HepG2 (cell line): Measurements from ENCODE around the gene CABP4. TPM values are rescaled to one million over a fixed set of nuclear protein-coding genes. Genes with fewer than 3 reads are reported as not detected.

Experiments
- ASH2L ChIP-seq: fragments of 300-600, 200-600 bp; sonication (generic); IDR thresholded peaks from 2 replicates; pipeline ENCODE4 v1.7.0; 2017; ENCODE audit warnings: low read depth, mild to moderate bottlenecking, moderate library complexity, mixed read lengths, low read length; ENCODE audit not compliant: insufficient read length
- CBX5 ChIP-seq: sonication (generic); formaldehyde crosslinking; IDR thresholded peaks from 2 replicates; pipeline ENCODE4 v1.4.0; 2020; ENCODE audit warnings: missing genetic modification reagents, borderline replicate concordance
- ELF3 ChIP-seq: IDR thresholded peaks from 2 replicates; pipeline ENCODE4 v1.6.1; 2016; ENCODE audit warnings: missing genetic modification reagents, missing compliant biosample characterization
- EZH2 ChIP-seq: conservative IDR thresholded peaks from 2 replicates; pipeline ENCODE4 v1.6.1; 2012; ENCODE audit warnings: mild to moderate bottlenecking, low read depth, low read length, moderate library complexity
- FOSL1 ChIP-seq: sonication (generic); formaldehyde crosslinking; IDR thresholded peaks from 2 replicates; pipeline ENCODE4 v1.9.0; 2021; ENCODE audit warnings: missing genetic modification reagents, borderline replicate concordance
- HIVEP1 ChIP-seq: sonication (generic); formaldehyde crosslinking; IDR thresholded peaks from 2 replicates; pipeline ENCODE4 v1.4.0; 2020; ENCODE audit warnings: mild to moderate bottlenecking, missing genetic modification reagents
- HOXD1 ChIP-seq: sonication (generic); formaldehyde crosslinking; IDR thresholded peaks from 2 replicates; pipeline ENCODE4 v1.5.0; 2020; ENCODE audit warnings: missing genetic modification reagents
- LCORL ChIP-seq, 2 experiments: fragments of 450-650 bp in 1 of 2; sonication (generic) in 1 of 2; formaldehyde crosslinking in 1 of 2; IDR thresholded peaks; 2 replicates each; pipeline versions ENCODE4 v1.5.0 to v1.6.1; 2017 to 2020; ENCODE audit warnings: antibody characterized with exemption in 1 of 2, missing genetic modification reagents in 1 of 2
- MEIS2 ChIP-seq: sonication (generic); formaldehyde crosslinking; IDR thresholded peaks from 2 replicates; pipeline ENCODE4 v1.9.0; 2021; ENCODE audit warnings: mild to moderate bottlenecking, missing genetic modification reagents
- PPARG ChIP-seq: conservative IDR thresholded peaks from 2 replicates; pipeline ENCODE4 v1.6.1; 2016; ENCODE audit warnings: missing biosample characterization, missing genetic modification reagents
- SALL1 ChIP-seq: sonication (generic); formaldehyde crosslinking; IDR thresholded peaks from 2 replicates; pipeline ENCODE4 v1.8.0; 2022; ENCODE audit warnings: mild to moderate bottlenecking, missing genetic modification reagents
- TOPORS ChIP-seq: sonication (generic); formaldehyde crosslinking; IDR thresholded peaks from 2 replicates; pipeline ENCODE4 v1.8.0; 2023; ENCODE audit warnings: mild to moderate bottlenecking, missing genetic modification reagents
- YY1 ChIP-seq: IDR thresholded peaks from 2 replicates; pipeline ENCODE4 v1.6.1; 2011; ENCODE audit warnings: low read length, low read depth, moderate library complexity, mild to moderate bottlenecking; ENCODE audit not compliant: insufficient read depth, insufficient replicate concordance
- ZBTB21 ChIP-seq: sonication (generic); formaldehyde crosslinking; IDR thresholded peaks from 2 replicates; pipeline ENCODE4 v1.4.0; 2020; ENCODE audit warnings: missing genetic modification reagents
- ZFP62 ChIP-seq: sonication (generic); formaldehyde crosslinking; IDR thresholded peaks from 2 replicates; pipeline ENCODE4 v1.4.0; 2020; ENCODE audit warnings: missing genetic modification reagents
- ZNF101 ChIP-seq: sonication (generic); formaldehyde crosslinking; IDR thresholded peaks from 2 replicates; pipeline ENCODE4 v1.4.0; 2020; ENCODE audit warnings: mild to moderate bottlenecking, low read depth, missing genetic modification reagents, borderline replicate concordance
- ZNF253 ChIP-seq: sonication (generic); formaldehyde crosslinking; IDR thresholded peaks from 2 replicates; pipeline ENCODE4 v1.8.0; 2022; ENCODE audit warnings: mild to moderate bottlenecking, missing genetic modification reagents, borderline replicate concordance
- ZNF256 ChIP-seq: sonication (generic); formaldehyde crosslinking; conservative IDR thresholded peaks from 2 replicates; pipeline ENCODE4 v1.4.0; 2020; ENCODE audit warnings: missing genetic modification reagents
- ZNF501 ChIP-seq: sonication (generic); formaldehyde crosslinking; IDR thresholded peaks from 2 replicates; pipeline ENCODE4 v1.5.1; 2020; ENCODE audit warnings: mild to moderate bottlenecking, moderate library complexity, missing genetic modification reagents
- ZNF615 ChIP-seq: sonication (generic); formaldehyde crosslinking; IDR thresholded peaks from 2 replicates; pipeline ENCODE4 v1.5.0; 2020; ENCODE audit warnings: mild to moderate bottlenecking, missing genetic modification reagents, borderline replicate concordance
- polyA plus RNA-seq, 8 experiments: library from polyadenylated mRNA; depleted of rRNA in 3 of 8; stranded (reverse) in 7 of 8; unstranded in 1 of 8; fragments of >200 nt; fragmentation: Illumina TruSeq in 4 of 8; extraction: Trizol in 4 of 8; gene quantifications; 2 replicates each; pipeline versions ENCODE4 v1.2.1 to v1.2.3, GENCODE V29; 2011 to 2016; ENCODE audit warnings: low read depth in 4 of 8, missing spikeins in 1 of 8, mixed read lengths in 1 of 8; ENCODE audit not compliant: insufficient read depth in 1 of 8
- total RNA-seq, 5 experiments: library from RNA; depleted of rRNA; stranded (reverse); fragments of >200 nt; fragmentation: Illumina TruSeq; extraction: Trizol; gene quantifications; 2 replicates each; pipeline ENCODE4 v1.2.3, GENCODE V29; 2016; ENCODE audit warnings: low read depth in 1 of 5
- TF ChIP-seq, protein P1 (sequence below): sonication (generic); formaldehyde crosslinking; IDR thresholded peaks from 2 replicates; pipeline ENCODE4 v1.5.0; 2020; ENCODE audit warnings: missing genetic modification reagents
- TF ChIP-seq, protein P2 (sequence below): sonication (generic); formaldehyde crosslinking; conservative IDR thresholded peaks from 2 replicates; pipeline ENCODE4 v1.5.0; 2020; ENCODE audit warnings: missing genetic modification reagents
- TF ChIP-seq, protein P3 (sequence below): sonication (generic); formaldehyde crosslinking; IDR thresholded peaks from 2 replicates; pipeline ENCODE4 v1.8.0; 2022; ENCODE audit warnings: missing genetic modification reagents, mild to moderate bottlenecking, inconsistent platforms, borderline replicate concordance
- TF ChIP-seq, protein P4 (sequence below): sonication (generic); formaldehyde crosslinking; IDR thresholded peaks from 2 replicates; pipeline ENCODE4 v1.4.0; 2020; ENCODE audit warnings: missing genetic modification reagents

Gene CABP4
- total and polyA plus RNA-seq, 2 of the 13 experiments (the other 11 are each of a cell fraction or from before 2014, with no cell fraction given), result not detected

DNA sequence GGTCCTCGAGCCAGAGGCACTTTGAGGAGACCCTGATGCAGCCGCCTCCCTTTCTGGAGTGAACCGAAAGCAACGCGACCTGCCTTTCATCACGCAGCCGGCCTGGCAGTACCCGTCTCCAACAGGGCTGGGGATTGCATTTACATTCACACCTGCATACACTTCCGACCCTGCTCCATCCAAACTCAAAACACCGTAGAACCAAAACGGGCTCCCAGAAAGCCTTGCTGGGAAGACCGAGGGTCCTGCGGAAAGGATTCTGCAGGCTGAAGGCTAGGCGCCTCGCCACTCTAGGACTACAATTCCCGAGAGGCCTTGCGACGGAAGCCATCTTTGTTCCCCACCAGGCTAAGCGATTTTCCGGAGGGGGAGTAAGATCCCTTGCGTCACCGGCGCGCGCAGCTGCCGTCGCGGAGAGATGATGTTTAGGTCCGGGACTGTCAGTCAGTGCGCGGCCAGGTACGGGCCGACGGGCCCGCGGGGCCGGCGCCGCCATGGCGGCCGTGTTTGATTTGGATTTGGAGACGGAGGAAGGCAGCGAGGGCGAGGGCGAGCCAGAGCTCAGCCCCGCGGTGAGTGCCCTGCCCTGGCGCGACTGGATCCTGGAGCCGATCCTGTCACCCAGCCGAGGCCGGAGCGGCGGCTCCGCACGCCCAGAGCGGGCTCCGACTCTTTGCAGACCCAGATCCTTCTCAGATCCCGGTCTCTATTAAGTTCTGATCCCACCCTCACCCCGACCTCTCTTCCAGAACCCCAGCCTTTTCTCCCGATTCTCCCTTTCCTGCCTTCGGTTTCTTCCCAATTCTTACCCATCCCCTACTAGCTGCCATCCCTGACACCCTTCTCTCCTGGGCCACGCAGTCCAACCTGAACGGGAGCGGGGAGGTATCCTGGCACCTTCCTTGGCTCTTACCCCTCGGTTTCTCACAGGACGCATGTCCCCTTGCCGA is 26.8 kb upstream of the CABP4 start, which contains the start of gene RPS6KB2 (continued):
- TF ChIP-seq, protein P1, sequence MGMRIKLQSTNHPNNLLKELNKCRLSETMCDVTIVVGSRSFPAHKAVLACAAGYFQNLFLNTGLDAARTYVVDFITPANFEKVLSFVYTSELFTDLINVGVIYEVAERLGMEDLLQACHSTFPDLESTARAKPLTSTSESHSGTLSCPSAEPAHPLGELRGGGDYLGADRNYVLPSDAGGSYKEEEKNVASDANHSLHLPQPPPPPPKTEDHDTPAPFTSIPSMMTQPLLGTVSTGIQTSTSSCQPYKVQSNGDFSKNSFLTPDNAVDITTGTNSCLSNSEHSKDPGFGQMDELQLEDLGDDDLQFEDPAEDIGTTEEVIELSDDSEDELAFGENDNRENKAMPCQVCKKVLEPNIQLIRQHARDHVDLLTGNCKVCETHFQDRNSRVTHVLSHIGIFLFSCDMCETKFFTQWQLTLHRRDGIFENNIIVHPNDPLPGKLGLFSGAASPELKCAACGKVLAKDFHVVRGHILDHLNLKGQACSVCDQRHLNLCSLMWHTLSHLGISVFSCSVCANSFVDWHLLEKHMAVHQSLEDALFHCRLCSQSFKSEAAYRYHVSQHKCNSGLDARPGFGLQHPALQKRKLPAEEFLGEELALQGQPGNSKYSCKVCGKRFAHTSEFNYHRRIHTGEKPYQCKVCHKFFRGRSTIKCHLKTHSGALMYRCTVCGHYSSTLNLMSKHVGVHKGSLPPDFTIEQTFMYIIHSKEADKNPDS (CRISPR knock-in tag), result no peak
- peak; percentile 79; the same call in 1 of the 2 replicates for TF ChIP-seq ZNF256 (CRISPR knock-in tag)
- TF ChIP-seq ZNF253 (CRISPR knock-in tag), result no peak
- peak; percentile 55; the same call in 1 of the 2 replicates for TF ChIP-seq CBX5
- peak; percentile 79; the same call in 1 of the 2 replicates for TF ChIP-seq HOXD1 (CRISPR knock-in tag)
- no peak for TF ChIP-seq ZNF101 (CRISPR knock-in tag)
- no peak for TF ChIP-seq ZNF615 (CRISPR knock-in tag)
- TF ChIP-seq, protein P2, sequence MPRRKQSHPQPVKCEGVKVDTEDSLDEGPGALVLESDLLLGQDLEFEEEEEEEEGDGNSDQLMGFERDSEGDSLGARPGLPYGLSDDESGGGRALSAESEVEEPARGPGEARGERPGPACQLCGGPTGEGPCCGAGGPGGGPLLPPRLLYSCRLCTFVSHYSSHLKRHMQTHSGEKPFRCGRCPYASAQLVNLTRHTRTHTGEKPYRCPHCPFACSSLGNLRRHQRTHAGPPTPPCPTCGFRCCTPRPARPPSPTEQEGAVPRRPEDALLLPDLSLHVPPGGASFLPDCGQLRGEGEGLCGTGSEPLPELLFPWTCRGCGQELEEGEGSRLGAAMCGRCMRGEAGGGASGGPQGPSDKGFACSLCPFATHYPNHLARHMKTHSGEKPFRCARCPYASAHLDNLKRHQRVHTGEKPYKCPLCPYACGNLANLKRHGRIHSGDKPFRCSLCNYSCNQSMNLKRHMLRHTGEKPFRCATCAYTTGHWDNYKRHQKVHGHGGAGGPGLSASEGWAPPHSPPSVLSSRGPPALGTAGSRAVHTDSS (CRISPR knock-in tag), result peak; percentile 98
- peak; percentile 79 for TF ChIP-seq ELF3 (CRISPR knock-in tag)
- TF ChIP-seq SALL1 (CRISPR knock-in tag), result peak; percentile 59
- TF ChIP-seq EZH2, result no peak
- TF ChIP-seq, protein P3, sequence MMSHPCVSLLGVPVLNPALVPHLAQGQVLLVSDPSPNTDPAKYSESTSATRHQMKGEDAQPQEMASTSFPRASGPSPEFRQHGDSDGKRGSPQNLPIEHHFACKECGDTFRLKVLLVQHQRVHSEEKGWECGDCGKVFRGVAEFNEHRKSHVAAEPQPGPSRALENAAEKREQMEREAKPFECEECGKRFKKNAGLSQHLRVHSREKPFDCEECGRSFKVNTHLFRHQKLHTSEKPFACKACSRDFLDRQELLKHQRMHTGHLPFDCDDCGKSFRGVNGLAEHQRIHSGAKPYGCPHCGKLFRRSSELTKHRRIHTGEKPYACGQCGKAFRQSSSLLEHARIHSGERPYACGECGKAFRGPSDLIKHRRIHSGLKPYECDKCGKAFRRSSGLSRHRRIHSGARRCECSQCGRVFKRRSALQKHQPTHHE (CRISPR knock-in tag), result peak; percentile 81; the same call in 1 of the 2 replicates
- TF ChIP-seq, protein P4, sequence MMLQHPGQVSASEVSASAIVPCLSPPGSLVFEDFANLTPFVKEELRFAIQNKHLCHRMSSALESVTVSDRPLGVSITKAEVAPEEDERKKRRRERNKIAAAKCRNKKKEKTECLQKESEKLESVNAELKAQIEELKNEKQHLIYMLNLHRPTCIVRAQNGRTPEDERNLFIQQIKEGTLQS, result no peak; the same call in 1 of the 2 replicates
- peak; percentile 50; the same call in 1 of the 2 replicates for TF ChIP-seq ZFP62 (CRISPR knock-in tag)
- TF ChIP-seq YY1, result peak; percentile 99
- TF ChIP-seq TOPORS (CRISPR knock-in tag), result no peak
- peak; percentile 54; the same call in 1 of the 2 replicates for TF ChIP-seq ZBTB21 (CRISPR knock-in tag)
- TF ChIP-seq PPARG (CRISPR knock-in tag), result 0 out of 2 replicates have a peak, but pooled peaks have one; percentile 29
- no peak for TF ChIP-seq HIVEP1 (CRISPR knock-in tag)
- TF ChIP-seq FOSL1, result peak; percentile 15; the same call in 1 of the 2 replicates
- TF ChIP-seq MEIS2, result peak; percentile 94
- TF ChIP-seq LCORL (IDR thresholded peaks at IDR 0.05), result no peak
- peak; percentile 59 for TF ChIP-seq LCORL (CRISPR knock-in tag; IDR thresholded peaks at IDR 0.05)
- peak; percentile 82; the same call in 1 of the 2 replicates for TF ChIP-seq ZNF501 (CRISPR knock-in tag)
- peak; percentile 81 for TF ChIP-seq ASH2L
